GM12865 (cell line): ENCODE data around the gene NFIA.
"Not testable (repeated sequence)": the region's sequence is repeated elsewhere in the genome, so short reads cannot be mapped to it uniquely, and the experiment has no call there.

Experiments used
- DNase-seq: peaks from one replicate; pipeline ENCODE4 v3.0.0; 2010; ENCODE audit warnings: low read depth
- H3K4me3 ChIP-seq: 2 replicates; pipeline ENCODE4 v1.5.1; 2011; ENCODE audit warnings: mild to moderate bottlenecking, low read depth, low read length, control low read depth
- CTCF ChIP-seq: IDR thresholded peaks from 2 replicates; pipeline ENCODE4 v1.5.1; 2011; ENCODE audit warnings: low read length, control low read depth, low read depth, inconsistent platforms; ENCODE audit not compliant: insufficient read depth; ENCODE audit errors: missing control alignments

NFIA gene

GRCh38 chr1:61277121-61277690 lies 194.8 kb downstream of the NFIA start:
- no peak overlapping the region for H3K4me3 ChIP-seq
- DNase-seq = no peak
- no peak for TF ChIP-seq CTCF

- not testable (repeated sequence) for H3K4me3 ChIP-seq, DNase-seq
Measured at GRCh38 chr1:61278503-61278902, 196.1 kb downstream of the NFIA start.

GRCh38 chr1:61278966-61279365 lies 196.6 kb downstream of the NFIA start:
- TF ChIP-seq CTCF = no peak
- no peak for DNase-seq
- no peak overlapping the region for H3K4me3 ChIP-seq

- DNase-seq = no peak
- H3K4me3 ChIP-seq = no peak overlapping the region
- no peak for TF ChIP-seq CTCF
Measured at GRCh38 chr1:61279570-61279969, 197.2 kb downstream of the NFIA start.

- no peak for DNase-seq
- no peak overlapping the region for H3K4me3 ChIP-seq
- no peak for TF ChIP-seq CTCF
Measured at GRCh38 chr1:61280452-61280851, 198.1 kb downstream of the NFIA start.

GRCh38 chr1:61282387-61282786 lies 200.0 kb downstream of the NFIA start:
- TF ChIP-seq CTCF = no peak
- no peak overlapping the region for H3K4me3 ChIP-seq
- no peak for DNase-seq

- H3K4me3 ChIP-seq = no peak overlapping the region
- DNase-seq = peak; percentile 55
- no peak for TF ChIP-seq CTCF
Measured at GRCh38 chr1:61284248-61284854, 202.0 kb downstream of the NFIA start.
